Measurements from ENCODE around the gene ARHGEF18.

ARHGEF18 gene

DNA sequence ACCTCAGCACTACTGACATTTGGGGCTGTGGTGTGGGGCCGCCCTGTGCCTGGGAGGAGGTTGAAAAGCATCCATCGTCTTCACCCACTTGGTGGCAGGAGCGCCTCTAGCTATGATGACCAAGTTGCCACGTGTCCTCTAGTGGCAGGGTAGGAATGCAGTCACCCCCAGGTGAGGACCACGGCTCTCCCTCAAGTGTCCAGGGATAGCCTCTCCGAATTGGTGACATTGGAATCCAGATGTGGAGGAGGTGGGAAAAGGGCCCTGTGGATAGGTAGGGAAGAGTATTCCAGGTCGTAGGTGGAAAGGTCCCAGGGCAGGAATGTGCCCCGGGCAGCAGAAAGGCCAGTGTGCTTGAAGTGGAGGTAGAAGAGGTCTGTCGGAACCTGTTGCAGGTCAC is 37.6 kb downstream of the ARHGEF18 start:
- no peak for DNase-seq

GRCh38 chr19:7386769-7387168 is 38.0 kb downstream of the ARHGEF18 start:
- DNase-seq, result no peak

DNA sequence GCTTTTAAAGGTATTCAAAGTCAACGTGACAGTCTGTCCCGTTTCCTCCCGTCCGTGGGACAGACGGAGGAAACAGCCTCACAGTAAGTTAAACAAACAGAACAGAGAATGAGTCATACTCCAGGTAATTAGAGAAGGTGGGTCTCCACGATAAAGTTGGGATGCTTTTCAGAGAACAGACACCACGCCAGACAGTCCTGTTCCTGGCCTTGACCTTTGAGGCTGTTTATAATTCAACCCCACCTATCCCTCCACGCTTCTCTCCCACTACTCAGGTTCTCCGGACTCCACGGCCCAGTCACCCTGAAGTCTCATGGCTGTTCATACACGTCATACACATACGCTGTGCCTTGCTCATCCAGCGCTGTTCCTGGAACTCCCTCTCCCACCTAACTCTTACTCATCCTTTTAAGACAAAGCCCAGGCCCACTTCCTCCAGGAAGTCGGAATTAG is 42.5 kb downstream of the ARHGEF18 start:
- no peak for DNase-seq

DNA sequence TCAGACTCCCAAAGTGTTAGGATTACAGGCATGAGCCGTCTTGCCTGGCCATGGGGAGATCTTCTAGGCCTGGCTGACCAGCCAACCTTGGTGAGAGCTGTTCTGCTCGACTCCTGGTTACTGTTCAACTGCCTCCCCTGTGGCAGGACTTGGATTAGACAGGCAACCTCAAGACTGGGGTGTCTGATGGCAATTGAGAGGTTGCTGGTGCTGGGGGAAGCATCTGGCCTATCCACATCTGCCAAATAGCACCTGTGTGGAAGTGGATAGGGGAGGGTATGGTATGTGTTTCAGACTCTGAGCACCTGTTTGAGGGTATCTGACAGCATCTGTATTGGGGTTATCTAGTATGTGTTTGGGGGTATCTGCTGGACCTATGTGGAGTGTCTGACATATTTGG is 44.7 kb downstream of the ARHGEF18 start:
- no peak for DNase-seq

DNA sequence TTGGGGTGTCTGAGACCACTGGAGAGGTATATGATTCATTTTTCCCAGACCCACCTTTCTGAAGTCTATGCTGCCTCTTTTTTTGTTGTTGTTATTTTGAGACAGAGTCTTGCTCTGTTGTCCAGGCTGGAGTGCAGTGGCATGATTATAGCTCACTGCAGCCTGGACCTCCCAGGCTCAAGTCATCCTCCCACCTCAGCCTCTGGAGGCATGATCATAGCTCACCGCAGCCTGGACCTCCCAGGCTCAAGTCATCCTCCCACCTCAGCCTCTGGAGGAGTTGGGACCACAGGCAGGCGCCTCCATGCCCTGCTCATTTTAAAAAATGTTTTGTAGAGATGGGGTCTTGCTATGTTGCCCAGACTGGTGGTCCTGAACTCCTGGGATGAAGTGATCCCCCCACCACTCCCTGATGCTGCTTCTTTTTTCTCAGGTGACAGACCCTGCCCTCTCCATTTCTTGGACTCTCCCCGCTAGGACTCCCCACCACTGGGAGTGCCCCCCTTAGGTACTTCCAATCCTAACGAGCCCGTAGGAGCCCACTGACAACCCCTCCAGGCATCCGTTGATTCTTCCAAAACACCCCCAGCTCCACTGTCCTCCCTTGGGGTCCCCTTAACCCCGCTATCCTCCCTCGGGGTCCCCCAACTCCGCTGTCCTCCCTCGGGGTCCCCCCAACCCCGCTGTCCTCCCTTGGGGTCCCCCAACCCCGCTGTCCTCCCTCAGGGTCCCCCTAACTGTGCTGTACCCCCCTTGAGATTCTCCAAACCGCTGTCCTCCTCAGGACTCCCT is 45.4 kb downstream of the ARHGEF18 start:
- no peak for DNase-seq

GRCh38 chr19:7394731-7395359 is 46.1 kb downstream of the ARHGEF18 start:
- DNase-seq, result peak; percentile 88 to 92

- no peak for DNase-seq
Observed at GRCh38 chr19:7395360-7396066, 46.8 kb downstream of the ARHGEF18 start.

- no peak for DNase-seq
Observed at GRCh38 chr19:7397687-7398086, 49.0 kb downstream of the ARHGEF18 start.

All from CD4-positive, alpha-beta T cell treated with Interleukin-1 beta for 1 hour (primary cell).